ENCODE results near the gene CUEDC2.
A peak's percentile ranks its signal among the peaks of the same experiment; 100 is the strongest.

CUEDC2 gene

DNA sequence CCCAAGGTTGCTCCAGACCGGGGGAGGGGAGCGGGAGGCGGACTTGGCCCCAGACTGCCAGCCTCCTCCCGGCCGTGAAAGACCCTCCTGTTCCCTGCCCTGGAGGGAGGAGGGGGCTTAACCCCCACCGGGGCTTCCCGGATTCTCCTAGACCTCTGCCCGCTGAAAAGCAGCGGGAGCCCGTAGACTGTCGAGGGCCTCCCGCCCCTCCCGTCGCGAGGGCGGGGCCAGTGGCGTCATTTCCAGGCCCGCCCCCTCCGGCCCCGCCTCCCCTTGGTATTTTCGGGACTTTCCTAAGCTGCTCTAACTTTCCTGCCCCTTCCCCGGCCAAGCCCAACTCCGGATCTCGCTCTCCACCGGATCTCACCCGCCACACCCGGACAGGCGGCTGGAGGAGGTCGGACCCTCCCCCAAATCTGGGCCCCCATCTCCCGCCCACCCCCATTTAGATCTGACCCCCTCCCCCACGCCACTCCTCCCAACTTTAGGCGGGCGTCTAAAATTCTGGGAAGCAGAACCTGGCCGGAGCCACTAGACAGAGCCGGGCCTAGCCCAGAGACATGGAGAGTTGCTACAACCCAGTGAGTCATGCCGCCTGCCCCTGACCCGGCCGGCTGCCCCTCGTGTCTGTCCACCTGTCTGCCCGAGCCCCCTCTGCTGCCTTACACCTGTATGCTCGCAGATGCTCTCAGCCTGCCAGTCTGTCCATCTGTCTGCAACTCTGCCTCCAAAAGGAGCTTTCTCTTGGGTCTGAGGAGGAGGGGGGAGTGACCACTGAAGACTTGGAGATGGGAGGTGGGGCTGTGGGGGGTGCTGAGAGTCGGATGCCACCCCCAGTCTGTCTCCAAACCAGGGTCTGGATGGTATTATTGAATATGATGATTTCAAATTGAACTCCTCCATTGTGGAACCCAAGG, 36.7 kb downstream of the CUEDC2 start, which contains the start of gene NFKB2:
TSS of gene NFKB2 (plus strand) at position 306 of the 917 bp plus-strand sequence. CDS start at position 561, 255 bp downstream.
- Histone ChIP-seq H3K4me3 (ENCODE audit: low read length) (peak within 1 kb of the TSS; percentile 93), H3K9ac (ENCODE audit: low read length) (peak within 1 kb of the TSS; percentile 99), H3K4me1 (ENCODE audit: low read length) (peaks cover 43% of the 10 kb centered on the region), H4K20me1 (ENCODE audit: insufficient read depth, low read length) (peaks cover 9% of the 10 kb centered on the region), H2AFZ (ENCODE audit: low read depth, low read length) (no peak within 1 kb of the TSS; the same call in 1 of the 2 replicates), H3K27ac (ENCODE audit: low read length) (peak within 1 kb of the TSS; percentile 97), H3K79me2 (ENCODE audit: low read length) (peaks cover 45% of the 10 kb centered on the region), H3K36me3 (replicated peaks; ENCODE audit: low read depth, low read length) (peaks cover 37% of the 10 kb centered on the region), H3K27me3 (ENCODE audit: low read depth, low read length) (no peaks in the 10 kb centered on the region), H3K9me3 (ENCODE audit: insufficient read depth, low read length) (no peaks in the 10 kb centered on the region), H3K4me2 (ENCODE audit: low read length) (peak within 1 kb of the TSS; percentile 95)
- TF ChIP-seq EZH2phosphoT487 (IDR thresholded peaks at IDR 0.05; ENCODE audit: low read depth) = no peak
- TF ChIP-seq, protein P1, sequence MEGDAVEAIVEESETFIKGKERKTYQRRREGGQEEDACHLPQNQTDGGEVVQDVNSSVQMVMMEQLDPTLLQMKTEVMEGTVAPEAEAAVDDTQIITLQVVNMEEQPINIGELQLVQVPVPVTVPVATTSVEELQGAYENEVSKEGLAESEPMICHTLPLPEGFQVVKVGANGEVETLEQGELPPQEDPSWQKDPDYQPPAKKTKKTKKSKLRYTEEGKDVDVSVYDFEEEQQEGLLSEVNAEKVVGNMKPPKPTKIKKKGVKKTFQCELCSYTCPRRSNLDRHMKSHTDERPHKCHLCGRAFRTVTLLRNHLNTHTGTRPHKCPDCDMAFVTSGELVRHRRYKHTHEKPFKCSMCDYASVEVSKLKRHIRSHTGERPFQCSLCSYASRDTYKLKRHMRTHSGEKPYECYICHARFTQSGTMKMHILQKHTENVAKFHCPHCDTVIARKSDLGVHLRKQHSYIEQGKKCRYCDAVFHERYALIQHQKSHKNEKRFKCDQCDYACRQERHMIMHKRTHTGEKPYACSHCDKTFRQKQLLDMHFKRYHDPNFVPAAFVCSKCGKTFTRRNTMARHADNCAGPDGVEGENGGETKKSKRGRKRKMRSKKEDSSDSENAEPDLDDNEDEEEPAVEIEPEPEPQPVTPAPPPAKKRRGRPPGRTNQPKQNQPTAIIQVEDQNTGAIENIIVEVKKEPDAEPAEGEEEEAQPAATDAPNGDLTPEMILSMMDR (IDR thresholded peaks at IDR 0.05; ENCODE audit: low read depth, low read length) = no peak

DNA sequence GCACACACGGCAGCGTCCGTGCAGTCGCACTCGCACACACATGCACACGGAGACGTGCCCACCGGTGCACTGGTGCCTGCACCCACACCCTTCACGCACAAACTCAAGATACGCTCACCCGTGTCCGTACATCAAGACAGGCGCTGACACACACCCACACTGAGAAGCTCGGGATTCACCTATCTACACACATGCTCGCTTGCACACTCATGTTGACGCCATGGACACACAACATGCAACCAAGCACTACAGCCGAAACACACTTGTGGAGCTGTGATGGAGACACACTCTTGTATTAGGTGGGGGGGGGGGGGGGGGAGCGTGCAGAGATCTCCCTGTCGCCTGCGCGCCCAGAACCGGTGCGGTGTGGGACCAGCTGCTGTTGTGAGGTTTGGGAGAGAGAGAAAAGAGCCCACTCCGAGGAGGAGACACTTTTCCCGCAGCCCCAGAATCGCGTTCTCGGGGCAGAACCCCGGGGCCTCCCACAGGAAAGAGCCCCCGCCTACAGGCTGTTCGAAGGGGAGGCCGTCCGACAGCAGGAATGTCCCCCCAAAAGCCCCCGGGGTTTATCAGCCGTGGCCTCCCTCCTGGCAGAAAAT, 37.5 kb downstream of the CUEDC2 start:
- H2AFZ ChIP-seq (ENCODE audit: low read depth, low read length) = no peak overlapping the region; the same call in 1 of the 2 replicates
- TF ChIP-seq EZH2phosphoT487 (IDR thresholded peaks at IDR 0.05; ENCODE audit: low read depth) = no peak
- TF ChIP-seq, protein P1 (IDR thresholded peaks at IDR 0.05; ENCODE audit: low read depth, low read length) = no peak
- peaks cover 40% of the 10 kb centered on the region for H3K4me1 ChIP-seq (ENCODE audit: low read length)

DNA sequence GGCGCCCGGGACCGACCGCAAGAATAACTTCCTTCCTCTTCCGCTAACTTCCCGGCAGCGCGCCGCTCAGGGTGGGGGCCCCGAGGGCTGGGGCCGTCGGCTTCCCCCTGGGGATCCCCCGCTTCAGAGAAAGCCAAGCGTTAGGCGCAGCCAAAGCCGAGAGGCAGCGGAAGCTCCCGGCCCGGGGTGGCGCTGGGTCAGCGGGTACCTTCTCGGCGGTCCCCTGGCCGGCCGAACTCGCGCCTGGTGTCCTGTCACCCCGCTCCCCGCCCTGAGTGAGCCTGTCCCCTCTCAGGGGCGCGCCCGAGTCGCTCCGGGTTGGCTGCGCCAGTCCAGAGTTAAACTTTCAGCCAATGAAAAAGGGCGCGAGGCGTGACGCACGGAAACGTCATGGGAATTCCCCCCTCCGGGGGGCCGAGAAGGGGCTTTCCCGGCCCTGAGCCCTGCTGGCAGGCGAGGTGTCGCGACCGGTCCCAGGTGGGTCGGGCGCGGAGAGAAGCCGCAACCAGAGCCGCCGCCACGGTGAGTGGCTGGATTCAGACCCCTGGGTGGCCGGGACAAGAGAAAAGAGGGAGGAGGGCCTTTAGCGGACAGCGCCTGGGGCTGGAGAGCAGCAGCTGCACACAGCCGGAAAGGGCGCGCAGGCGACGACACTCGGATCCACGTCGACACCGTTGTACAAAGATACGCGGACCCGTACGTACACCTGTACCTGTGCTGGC, 38.1 kb downstream of the CUEDC2 start:
- no peak overlapping the region; the same call in 1 of the 2 replicates for H2AFZ ChIP-seq (ENCODE audit: low read depth, low read length)
- H3K4me2 ChIP-seq (ENCODE audit: low read length) = peak overlapping the region; percentile 79
- no peaks in the 10 kb centered on the region; the same call in 1 of the 2 replicates for H4K20me1 ChIP-seq (ENCODE audit: insufficient read depth, low read length)
- H3K9me3 ChIP-seq (ENCODE audit: insufficient read depth, low read length) = no peaks in the 10 kb centered on the region
- TF ChIP-seq, protein P1 (IDR thresholded peaks at IDR 0.05; ENCODE audit: low read depth, low read length) = 0 out of 2 replicates have a peak, but pooled peaks have one; percentile 0
- TF ChIP-seq EZH2phosphoT487 (IDR thresholded peaks at IDR 0.05; ENCODE audit: low read depth) = no peak
- H3K27ac ChIP-seq (ENCODE audit: low read length) = peak overlapping the region; percentile 97
- H3K27me3 ChIP-seq (ENCODE audit: low read depth, low read length) = no peaks in the 10 kb centered on the region
- peaks cover 37% of the 10 kb centered on the region for H3K79me2 ChIP-seq (ENCODE audit: low read length)
- H3K9ac ChIP-seq (ENCODE audit: low read length) = peak overlapping the region; percentile 99
- H3K4me3 ChIP-seq (ENCODE audit: low read length) = peak overlapping the region; percentile 93
- peaks cover 28% of the 10 kb centered on the region for H3K36me3 ChIP-seq (replicated peaks; ENCODE audit: low read depth, low read length)
- peaks cover 36% of the 10 kb centered on the region for H3K4me1 ChIP-seq (ENCODE audit: low read length)

More for the DNA sequence above, 37.5 kb downstream of the CUEDC2 start:
- Histone ChIP-seq H3K27me3 (ENCODE audit: low read depth, low read length) (no peaks in the 10 kb centered on the region), H3K4me3 (ENCODE audit: low read length) (peak overlapping the region; percentile 93), H3K36me3 (replicated peaks; ENCODE audit: low read depth, low read length) (peaks cover 30% of the 10 kb centered on the region), H4K20me1 (ENCODE audit: insufficient read depth, low read length) (peaks cover 3% of the 10 kb centered on the region; the same call in 1 of the 2 replicates), H3K9ac (ENCODE audit: low read length) (peak overlapping the region; percentile 99), H3K4me2 (ENCODE audit: low read length) (peak overlapping the region; percentile 79), H3K9me3 (ENCODE audit: insufficient read depth, low read length) (no peaks in the 10 kb centered on the region), H3K27ac (ENCODE audit: low read length) (peak overlapping the region; percentile 97), H3K79me2 (ENCODE audit: low read length) (peaks cover 40% of the 10 kb centered on the region)

Data from OCI-LY3 (cell line).